ENCODE data around the gene SEPTIN3.

Gene SEPTIN3

DNA sequence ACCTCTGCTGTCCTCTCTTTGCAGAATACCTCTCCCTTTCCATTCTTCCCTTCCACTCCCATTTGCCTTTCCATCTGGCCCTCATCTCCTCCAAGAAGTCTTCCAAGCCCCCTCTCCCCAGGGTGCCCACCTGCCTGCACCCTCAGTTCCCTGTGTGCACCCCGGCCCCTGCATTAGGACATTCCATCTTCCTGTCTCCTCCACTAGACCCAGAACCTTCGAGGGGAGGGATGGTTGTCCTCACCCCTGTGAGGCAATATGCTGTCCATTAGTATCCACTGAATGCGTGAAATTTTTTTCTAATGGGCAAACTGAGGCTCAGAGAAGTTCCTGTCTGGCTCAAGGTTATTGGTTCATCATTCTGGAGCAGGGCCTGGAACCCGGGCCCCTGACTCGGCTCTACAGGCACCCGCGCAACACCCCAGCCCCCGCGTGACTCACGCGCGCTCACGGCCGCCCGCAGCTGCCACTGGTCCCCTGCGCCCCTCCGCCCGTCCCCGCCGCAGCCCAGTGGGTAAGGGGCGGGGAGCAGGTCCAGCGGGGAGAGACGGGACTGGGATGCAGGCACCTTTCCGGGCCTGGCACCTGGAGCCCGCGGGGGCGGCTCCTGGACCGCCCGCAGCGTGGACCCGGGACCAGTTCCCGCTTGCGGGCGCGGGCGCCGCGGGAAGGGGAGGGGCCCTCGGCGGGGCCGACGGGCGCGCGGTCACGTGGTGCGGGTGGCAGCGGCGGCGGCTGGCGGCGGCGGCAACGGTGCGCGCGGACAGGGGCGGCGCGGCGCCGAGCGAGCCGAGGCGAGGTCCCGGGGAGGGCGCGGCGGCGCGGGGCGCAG, 7.0 kb downstream of the SEPTIN3 start:
- no peak for DNase-seq

DNA sequence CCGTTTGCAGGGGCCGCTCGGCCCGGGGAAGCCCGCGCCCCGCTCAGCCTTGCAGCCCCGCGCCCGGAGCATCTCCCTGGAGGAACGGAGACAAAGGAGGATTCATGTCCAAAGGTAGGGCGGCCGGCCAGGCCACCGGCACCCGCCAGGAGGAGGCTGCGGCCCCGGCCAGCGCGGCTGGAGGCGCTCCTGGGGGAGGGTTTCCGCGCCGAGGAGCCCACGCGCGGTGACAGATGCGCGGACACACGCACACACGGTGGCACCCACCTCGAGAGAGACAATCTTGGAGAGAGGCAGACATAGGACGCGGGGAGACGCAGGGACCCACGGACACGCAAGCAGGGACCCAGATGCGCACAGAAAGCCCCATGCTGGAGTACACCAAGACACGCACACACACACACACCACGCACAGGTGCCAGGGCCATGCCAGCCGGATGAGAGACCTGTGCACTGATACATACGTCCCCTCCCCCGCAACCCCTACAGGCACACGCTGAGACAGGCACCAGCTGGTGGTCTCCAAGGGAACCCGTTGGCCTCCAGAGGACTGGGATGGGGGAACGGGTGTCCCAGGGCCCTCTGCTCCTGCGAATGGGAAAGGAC, 7.8 kb downstream of the SEPTIN3 start:
- no peak for DNase-seq

DNA sequence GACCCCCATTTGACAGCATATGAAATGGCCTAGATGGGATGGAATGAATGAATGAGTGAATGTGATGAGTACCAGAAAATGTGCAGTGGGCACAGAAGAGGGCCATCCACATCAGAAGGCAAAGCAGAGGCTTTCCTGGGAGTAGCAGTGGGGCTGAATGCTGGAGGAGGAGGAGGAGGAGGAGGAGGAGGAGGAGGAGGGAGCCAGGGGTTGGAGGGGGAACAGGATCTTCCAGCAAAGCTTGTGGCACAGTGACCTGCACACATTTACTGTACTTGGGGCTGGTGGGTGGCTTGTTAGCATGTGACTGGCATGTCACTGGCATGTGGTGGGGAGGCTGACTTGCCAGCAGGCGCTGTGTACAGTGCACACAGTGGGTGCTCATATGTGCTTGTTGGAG, 9.5 kb downstream of the SEPTIN3 start:
- no peak for DNase-seq

DNA sequence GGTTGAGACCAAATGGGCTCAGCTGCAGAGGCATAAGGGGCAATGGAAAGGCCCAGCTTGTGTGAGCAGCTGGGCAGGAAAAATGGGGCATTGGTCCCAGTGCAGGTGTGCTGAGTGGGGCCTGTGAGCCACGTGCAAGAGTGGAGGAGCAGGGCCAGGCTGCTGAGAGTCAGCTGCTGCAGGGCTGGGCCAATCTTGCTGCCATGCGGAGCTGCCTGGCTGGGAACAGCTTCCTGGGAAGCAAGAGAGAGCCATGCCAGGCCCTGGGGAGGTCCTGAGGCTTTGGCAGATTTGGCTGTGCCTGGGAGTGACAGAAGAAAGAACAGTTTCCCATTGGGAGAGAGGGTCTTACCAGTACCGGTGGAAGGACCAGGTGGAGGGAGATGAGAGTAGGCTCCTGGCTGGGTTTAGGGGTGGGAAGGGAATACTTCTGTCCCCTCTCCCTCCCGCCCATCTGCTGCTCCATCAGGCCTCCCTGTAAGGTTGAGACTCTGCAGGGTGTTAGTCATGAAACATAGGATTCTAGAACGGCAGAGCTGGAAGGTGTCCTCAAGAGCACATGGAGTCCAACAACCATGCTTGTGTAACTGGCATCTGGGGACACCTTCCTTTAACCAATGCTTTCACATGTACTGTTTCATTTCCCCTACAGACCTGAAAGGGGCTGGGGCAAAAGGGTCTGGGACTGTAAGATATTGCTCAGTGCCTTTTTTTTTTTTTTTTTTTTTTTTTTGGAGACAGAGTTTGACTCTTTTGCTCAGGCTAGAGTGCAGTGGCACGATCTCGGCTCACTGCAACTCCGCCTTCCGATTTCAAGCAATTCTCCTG, 10.4 kb downstream of the SEPTIN3 start:
- no peak for DNase-seq

DNA sequence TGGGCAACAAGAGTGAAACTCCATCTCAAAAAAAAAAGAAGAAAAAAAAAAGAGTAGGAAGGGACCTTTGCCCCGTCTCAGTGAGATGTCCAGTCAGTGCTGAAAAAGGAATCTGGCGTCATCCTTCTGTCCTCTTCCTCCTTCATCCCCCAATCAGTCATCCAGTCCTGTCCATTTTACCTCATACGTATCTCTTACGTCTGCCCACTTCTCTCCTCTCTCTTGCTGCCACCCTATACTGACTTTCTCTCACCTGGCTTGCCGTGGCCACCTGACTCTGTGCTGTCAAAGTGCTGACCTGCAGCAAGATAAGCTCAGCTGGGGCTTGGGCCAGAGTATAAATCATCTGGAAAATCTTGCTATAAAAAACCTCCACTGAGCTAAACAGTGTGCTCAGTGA, 13.6 kb downstream of the SEPTIN3 start:
- DNase-seq = no peak

DNA sequence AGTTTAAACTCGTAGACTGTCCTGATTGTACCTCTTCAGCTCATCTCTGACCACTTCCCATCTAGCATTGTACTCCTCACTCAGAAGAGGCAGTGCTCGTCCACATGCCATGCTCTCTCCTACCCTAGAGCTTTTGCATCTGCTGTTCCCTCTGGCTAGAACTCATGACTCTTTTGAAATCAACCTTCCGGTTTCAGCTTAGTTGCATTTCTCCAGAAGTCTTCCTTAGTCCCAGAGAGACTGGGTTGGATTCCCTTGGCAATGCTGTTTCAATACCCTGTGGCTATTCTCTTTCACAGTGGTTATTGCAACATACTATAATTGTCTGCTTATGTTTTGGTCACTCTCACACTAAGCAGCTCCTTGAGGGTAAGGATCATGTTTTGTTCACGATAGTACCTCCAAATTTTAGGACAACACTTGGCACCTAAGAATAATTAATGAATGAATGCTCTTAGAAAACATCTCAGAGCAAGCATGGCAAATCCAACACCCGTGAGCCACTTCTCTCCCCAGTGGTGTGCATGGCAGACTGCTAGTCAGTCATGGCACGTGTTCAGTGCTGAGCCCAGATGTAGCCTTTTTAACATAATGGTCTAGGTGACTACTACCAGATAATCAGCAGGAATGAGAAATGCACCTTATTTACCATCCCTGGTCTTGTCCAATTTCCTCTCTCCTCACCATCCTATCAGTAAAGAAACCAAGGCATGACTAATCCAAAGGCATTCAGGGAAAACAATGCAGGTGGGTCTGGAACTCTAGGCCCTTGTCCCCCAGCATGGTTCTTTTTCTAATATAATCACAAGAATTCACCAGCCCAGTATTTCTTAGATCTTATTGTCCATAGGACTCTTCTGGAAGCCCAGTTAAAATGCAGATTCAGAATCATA, 14.5 kb downstream of the SEPTIN3 start:
- no peak for DNase-seq

DNA sequence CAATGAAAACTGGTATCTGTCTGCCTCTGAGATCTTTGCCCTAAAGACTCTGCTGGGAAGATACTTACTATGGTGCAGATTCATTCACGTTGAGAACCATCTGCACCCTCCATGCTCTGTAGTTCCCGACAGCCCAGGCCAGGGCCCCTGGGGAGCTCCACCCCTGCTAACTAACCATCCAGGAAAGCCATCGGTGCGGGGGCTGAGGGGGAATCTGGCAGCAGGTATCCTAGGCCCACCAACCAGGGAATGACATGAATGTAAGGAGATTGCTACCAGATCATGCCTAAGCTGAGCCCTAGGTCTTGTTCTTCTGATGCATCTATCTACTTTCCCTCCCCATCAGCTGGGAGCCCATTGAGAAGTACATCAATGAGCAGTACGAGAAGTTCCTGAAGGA, 18.0 kb downstream of the SEPTIN3 start:
- no peak for DNase-seq

DNA sequence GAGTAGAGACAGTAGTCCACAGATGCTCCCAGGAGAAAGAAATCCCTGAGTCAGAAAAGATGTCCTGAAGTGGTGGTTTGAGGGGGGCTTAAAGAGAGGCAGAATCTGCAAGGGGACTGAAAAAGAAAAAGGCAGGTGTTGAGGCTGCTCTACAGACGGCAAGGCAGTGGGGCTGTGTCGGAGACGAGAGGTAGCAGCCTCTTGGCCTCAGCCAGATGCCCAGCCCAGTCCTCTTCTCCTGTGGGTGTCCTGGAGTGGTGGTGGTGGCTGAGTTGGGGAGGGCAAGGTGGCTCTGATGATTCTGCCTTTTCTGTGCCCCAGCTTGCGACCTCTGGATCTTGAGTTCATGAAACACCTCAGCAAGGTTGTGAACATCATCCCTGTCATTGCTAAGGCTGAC, 20.0 kb downstream of the SEPTIN3 start:
- DNase-seq = no peak

DNA sequence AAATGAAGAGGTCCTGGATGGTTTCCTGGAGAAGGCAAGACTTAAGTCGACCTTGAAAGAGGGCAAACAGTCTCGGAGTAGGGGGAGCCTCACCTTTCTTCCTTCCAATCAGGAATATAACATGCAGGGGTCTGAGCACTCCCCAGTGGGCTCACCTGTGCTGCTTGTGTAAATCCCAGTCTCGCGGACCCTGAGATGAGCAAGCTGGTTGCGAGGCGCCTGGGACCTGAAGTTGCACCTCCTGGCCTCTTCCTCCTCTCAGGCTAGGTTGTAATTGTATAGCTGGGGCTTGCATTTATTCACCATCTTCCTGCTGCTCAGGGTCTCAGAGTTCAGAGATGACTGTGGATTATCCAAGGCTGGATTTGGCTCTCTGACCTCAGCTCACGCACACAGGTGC, 21.9 kb downstream of the SEPTIN3 start:
- no peak for DNase-seq

DNA sequence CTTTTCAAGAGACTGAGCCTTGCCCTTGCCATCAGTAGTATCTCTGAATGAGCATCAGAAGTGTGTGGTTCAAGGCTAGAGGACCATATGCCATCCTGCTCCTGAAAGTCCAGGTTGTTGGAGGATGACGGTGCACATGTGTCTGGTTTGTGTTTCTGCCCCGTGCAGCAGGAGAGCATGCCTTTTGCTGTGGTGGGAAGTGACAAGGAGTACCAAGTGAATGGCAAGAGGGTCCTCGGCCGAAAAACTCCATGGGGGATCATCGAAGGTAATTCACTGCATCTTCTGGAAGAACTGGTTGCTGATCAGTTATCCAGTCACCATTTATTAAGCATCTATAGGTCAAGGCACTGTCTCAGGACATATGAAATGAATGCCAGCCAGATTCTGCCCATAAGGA, 23.3 kb downstream of the SEPTIN3 start:
- DNase-seq = no peak

DNA sequence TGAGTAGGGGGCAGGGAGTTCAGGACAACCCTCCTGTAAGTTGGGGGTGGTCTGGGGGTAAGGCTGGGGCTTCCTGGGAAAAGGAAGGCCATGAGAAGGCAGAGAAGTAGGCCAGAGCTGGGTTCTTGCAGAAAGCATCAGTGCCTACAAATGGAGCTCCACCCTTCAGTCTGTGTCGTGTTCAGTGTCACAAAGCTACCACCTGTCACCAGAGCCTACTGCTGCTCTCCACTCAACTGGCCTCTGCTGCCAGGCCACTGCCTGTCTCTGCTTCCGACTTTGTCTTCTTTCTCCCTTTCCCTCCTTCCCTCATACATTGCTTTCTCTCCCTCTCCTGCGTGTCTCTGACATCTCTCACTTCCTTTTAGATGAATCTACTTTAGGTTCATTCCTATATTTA, 26.0 kb downstream of the SEPTIN3 start:
- no peak for DNase-seq

DNA sequence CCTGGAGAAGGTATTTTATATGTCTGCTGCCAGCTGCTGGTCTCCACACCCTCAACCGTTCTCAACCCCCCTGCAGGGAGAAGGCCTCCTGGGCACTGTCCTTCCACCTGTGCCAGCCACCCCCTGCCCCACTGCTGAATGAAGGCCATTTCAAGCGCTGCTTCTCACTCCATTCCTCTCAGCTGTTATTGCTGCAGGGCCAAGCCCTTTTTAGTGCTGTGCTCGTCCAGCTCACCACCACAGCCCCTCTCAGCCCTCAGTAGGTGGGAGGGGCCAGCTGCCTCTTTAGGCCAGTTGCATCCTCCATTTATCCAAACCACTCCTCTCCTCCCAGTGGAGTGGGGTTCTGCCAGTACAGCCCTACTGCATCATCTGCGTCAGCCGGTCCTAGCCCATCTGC, 27.6 kb downstream of the SEPTIN3 start:
- no peak for DNase-seq

DNA sequence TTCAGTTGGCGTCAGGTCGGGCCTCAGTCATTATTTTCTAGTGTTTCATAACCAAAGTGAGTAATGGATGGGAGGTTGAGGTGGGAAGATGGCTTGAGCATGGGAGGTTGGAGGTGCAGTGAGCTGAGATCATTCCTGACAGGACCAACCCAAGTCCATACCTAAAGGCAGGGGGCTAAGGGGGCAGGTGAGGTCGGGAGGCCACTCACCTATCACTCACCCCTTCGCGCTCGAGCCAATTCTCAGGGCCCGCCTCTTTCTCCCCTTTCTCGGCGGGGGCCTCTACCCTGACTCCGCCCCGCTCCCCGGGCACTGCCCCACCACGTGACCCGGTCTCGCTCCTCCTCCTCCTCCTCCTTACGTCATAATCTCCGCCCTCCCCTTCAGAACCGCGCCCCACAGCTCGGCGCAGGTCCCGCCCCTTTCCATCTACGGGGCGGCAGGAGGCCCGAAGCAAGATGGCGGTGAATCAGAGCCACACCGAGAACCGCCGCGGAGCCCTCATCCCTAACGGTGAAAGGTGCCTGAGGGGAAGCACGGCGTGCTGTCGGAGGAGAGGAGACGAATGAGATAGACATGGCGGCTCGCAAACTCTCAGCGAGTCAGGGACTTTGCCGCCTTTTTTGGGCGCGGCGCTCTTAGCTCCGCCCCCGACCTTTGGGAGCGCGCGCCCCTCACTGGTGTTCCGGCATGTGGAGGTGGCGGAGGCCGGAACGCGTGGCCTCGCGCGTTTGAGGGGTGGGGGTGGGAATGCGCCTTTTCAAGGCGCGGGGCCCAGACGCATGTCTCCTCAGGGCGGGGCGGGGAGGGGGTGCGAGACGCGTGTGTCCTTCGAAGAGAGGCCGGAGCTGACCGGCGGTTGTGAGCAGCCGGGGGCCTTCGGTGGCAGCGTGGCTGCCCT, 29.4 kb downstream of the SEPTIN3 start, which contains the start of gene WBP2NL:
Gene WBP2NL, plus strand, starts transcription at position 428 of the 901 bp plus-strand sequence. Its CDS starts 31 bp downstream, at position 459.
- DNase-seq = no peak

DNA sequence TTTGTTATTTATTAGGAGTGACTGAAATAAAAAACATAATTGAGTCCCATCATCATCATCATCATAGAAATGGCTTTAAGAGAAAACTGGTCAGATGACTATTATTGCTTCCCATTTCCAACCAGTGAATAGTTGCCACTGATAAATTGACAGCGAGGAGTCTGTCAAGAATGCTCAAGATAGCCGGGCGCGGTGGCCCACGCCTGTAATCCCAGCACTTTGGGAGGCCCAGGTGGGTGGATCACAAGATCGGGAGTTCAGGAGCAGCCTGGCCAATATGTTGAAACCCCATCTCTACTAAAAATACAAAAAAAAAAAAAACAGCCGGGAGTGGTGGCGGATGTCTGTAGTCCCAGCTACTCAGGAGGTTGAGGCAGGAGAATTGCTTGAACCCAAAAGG, 31.2 kb downstream of the SEPTIN3 start:
- no peak for DNase-seq

DNA sequence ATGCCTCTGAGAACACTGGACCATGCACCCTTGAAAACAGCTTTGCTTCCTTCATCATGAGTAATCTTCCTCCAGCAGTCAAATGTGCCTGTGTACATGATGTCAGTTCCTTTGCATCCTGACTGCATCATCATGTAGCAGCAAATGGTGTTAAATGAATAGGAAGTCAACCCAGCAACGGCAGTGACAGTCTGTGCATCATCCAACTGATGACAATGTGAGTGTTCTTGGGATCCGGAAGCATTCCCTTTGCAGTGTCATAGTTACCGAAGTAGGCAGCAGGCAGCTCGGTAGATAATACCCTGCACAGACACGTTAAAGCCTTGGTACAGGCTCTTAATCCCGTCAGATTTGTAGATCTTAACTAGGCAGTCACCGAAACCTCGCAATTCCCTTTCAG, 31.9 kb downstream of the SEPTIN3 start:
- DNase-seq = no peak

DNA sequence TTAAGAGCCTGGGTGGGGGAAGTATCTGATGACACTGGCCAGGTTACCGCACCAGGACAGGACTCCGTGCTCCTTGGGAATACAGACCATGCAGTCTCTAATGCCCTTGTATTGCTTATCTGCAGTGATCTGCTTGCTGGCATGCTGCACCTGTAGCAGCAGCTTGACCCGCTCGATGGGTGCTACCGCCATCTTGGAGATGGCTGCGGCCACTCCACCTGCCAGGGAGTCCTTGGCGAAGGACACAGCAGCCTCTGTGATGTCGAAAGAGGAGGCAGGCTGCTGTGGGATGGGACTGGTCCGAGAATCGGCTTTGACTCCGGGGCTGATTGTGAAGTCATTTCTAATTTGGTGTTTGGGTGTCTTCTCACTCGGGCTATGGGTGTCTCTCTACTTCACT, 32.5 kb downstream of the SEPTIN3 start:
- DNase-seq = no peak

DNA sequence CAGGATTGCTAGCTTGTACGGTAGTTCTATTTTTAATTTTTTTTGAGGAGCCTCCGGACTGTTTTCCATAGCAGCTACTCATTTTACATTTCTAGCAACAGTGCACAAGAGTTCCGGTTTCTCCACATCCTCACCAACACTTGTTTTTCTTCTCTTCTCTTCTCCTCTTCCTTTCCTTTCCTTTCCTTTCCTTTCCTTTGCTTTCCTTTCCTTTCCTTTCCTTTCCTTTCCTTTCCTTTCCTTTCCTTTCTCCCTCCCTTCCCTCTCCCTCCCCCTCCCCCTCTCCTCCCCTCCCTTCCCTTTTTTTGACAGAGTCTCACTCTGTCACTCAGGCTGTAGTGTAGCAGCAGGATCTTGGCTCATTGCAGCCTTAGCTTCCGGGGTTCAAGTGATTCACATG, 38.7 kb downstream of the SEPTIN3 start:
- DNase-seq = no peak

DNA sequence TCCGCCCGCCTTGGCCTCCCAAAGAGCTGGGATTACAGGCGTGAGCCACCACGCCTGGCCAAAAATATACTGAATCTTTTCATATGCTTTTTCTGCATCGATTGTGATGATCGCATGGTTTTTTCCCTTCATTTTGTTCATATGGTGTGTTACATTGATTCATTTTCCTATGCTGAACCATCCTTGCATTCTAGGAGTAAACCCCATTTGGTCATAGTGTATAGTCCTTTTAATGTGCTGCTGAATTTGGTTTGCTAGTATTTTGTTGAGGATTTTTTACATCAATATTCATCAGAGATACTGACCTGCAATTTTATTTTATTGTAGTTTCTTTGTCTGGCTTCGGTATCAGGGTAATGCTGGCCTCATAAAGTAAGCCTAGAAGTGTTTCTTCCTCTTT, 41.5 kb downstream of the SEPTIN3 start:
- no peak for DNase-seq

DNA sequence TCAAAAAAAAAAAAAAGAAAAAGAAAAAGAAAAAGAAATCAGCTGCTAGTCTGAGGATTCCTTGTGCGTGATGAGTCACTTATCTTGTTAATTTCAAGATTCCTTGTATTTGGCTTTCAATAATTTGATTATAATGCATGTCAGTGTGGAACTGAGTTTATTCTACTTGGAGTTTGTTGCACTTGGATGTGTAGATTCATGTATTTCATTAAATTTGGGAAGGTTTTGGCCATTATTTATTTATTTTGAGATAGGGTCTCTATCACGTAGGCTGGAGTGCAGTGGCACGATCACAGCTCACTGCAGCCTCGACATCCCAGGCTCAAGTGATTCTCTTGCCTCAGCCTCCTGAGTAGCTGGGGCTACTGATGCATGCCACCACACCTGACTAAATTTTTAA, 44.1 kb downstream of the SEPTIN3 start:
- no peak for DNase-seq

DNA sequence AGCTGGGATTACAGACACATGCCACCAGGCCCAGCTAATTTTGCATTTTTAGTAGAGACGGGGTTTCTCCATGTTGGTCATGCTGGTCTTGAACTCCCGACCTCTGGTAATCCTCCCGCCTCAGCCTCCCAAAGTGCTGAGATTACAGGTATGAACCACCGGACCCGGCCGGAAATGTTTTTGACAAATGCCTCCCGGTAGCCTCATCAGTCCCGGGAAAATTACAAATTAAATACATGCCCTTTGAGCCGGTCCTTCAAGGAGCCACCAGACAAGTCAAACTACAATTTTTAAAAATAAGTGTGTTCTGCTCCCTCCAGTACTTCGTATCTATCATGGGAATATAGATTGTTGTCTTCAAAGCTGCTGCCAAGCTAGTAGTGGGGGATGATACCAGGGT, 46.9 kb downstream of the SEPTIN3 start:
- DNase-seq = no peak

DNA sequence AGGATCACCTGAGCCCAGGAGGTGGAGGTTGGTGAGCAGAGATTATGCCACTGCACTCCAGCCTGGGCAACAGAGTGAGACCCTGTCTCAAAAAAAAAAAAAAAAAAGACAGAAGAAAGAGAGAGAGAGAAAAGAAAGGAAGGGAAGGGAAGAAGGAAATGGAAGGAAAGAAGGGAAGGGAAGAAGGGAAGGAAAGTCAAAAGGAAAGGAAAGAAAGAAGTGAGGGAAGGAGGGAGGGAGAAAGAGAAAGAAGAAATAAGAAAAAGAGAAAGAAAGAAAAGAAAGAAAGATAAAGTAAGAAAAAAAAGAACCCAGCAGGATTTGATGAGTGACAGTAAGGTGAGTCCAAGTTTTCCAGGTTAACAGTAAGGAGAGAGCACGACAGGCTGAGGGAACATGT, 49.0 kb downstream of the SEPTIN3 start:
- no peak for DNase-seq

Measured in NCI-H1048 (cell line).